NOMO-1 treated with DMSO at 0.1 percent for 48 hours (cell line): ENCODE measurements around the gene EXOC6.

Experiments
- DNase-seq: peaks from one replicate; lab custom pipeline; 2025; ENCODE audit not compliant: unreplicated experiment; lab: John Stamatoyannopoulos, UW

EXOC6 gene

GRCh38 chr10:92848441-92849233 is at the start of gene EXOC6:
EXOC6 (plus strand) TSS chr10:92848520; CDS start chr10:92848534, 14 bp downstream.
- DNase-seq: peak; percentile 54

DNA sequence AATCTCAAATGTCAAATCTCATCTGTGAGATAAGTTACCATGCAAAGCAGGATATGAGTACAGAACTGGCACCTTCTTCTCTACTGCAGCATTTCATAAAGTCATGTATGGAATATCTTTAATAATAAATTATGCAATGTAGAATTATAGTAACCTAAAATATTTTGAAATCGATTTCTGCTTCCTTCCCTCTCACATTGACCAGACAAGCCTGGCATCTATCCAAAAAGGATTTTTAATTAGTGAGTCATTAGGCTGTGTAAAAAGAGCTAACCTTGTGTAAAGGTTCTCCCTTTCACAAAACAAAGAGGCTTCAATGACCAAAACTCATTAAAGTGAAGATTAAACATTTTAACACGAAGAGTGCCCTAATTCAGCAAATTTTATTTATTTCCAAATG is 48.8 kb upstream of the EXOC6 start:
- DNase-seq: peak; percentile 26

- no peak for DNase-seq
These were observed 48.1 kb upstream of the EXOC6 start for GRCh38 chr10:92800134-92800733.

- DNase-seq: no peak
These were observed 46.1 kb upstream of the EXOC6 start for GRCh38 chr10:92801978-92802872.

DNA sequence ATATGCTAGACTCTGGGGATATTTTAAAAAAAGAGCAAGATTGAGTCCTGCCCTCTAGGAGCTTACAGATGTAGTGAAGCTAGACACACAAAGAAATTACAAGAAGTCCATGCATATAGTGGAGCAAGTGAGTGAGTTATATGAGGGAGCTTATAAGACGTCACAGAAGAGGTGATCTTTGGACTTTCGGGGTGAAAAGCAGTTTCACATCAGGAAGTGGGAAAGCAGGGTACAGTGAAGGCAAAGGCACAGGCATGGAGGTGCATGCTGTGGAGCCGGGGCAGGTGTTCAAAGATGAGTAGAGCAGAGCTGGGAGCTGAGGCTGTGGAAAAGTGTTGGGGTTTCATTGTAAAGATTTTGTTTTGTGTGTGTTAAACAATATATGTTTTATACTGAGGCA is 38.5 kb upstream of the EXOC6 start:
- DNase-seq: peak; percentile 28

DNA sequence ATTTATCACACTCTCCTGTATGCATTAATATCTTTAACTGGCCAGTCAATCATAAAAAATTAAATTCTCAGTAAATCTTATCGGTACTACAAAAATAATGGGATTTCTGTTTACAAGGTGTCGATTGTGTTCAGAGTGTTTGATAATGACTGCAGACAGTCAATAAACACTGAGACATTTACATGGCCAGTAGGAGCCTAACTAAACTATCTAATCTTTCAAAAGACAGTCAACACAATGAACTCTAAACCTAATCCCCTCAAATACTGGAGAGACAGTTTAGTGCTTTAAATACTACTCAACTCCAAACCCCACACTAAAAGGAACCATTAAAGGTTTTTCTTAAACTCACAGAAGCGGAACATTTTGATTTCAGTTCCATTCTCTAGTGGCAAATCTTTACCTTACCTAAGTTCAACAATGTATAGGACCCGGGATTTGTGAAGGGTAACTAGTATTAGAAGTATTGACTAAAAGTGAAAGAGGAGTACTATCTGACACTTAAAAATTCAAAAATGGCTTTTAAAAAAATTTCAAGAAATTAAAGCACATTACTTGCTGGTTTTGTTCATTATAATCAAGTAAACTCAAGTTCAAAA is 37.3 kb upstream of the EXOC6 start:
- no peak for DNase-seq

- no peak for DNase-seq
These were observed 36.3 kb upstream of the EXOC6 start for GRCh38 chr10:92811986-92812385.

- DNase-seq: no peak
These were observed 34.3 kb upstream of the EXOC6 start for GRCh38 chr10:92813979-92814378.

GRCh38 chr10:92814790-92815189 is 33.5 kb upstream of the EXOC6 start:
- DNase-seq: no peak

DNA sequence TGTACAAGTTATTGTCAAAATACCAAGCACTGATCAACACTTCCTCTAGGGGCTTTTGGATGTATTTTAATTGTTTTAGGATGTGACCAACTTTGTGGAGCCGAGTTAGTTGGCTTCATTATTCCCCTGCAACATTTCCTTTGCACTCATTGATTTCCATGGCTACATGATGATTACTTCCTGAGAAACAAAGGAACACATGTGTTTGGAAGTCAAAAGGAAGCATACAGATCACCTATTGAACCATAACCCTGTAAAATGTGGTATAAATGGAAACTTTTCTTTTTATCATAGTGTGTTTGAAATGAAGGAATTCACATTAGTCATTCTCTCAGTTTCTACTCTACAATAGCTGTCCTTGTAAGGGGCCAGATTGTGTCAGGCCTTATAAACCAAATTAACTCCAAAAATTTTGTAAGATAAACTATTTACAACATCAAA is 32.2 kb upstream of the EXOC6 start:
- no peak for DNase-seq

- DNase-seq: peak; percentile 71
These were observed 26.2 kb upstream of the EXOC6 start for GRCh38 chr10:92822060-92822634.

DNA sequence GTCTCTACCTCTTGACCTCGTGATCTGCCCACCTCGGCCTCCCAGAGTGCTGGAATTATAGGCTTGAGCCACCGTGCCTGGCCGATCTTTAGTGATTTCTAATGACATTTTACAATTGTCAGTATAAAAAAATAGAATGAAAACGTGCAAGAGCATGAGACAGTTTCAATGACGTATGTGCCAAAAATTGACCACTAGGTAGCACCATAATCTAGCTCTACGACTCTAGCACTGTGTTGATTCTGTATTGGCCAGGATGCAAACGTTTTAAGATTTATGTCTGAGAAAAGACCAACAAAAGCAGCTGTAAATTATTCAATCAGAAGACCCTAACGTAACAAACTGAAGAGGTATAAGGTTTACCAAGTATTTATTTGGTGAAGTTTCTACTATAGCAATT is 25.4 kb upstream of the EXOC6 start:
- DNase-seq: peak; percentile 12

DNA sequence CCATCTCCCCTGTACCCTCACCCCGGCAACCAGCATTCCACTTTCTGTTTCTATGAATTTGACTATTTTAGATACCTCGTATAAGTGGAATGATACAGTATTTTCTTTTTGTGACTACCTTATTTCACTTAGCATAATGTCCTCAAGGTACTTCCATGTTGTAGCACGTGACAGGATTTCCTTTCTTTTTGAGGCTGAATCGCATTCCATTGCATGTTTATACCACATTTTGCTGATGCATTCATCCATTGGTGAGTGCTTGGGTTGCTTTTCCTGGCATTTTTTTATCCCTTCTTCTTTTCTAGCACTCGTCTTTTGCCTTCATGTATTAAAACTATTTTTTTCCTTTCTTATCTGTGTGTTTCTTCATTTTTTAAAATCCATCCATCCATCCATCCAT is 22.3 kb upstream of the EXOC6 start:
- DNase-seq: no peak

- DNase-seq: no peak
These were observed 21.8 kb upstream of the EXOC6 start for GRCh38 chr10:92826504-92826903.

DNA sequence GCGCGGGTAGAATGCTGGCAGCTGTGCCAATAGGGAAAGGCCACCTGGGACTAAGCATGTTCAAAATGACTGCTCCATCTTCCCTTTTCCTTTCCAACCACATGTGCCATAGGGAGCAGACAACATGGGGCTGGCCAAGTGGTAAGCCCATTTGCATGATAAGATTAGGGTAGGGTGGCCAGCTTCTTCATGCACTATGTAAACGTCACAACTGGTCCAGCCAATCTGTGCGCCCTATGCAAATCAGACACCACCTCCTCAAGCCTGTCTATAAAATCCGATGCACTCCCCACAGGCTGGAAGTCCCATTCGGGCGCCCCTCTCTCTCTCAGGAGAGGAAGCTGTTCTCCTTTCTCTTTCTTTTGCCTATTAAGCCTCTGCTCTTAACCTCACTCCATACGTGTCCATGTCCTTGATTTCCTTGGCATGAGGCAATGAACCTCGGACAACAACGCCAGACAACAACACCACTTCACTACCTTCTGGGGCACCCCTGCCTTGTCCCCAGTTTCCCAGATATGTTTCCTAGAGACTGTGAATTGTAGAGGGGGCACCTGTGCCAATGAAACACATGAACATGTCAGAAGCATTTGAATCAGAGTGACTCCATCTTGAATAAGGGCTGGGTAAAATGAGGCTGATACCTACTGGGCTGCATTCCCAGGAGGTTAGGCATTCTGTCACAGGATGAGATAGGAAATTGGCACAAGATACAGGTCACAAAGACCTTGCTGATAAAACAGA is 19.1 kb upstream of the EXOC6 start:
- DNase-seq: no peak

- DNase-seq: no peak
These were observed 18.4 kb upstream of the EXOC6 start for GRCh38 chr10:92829786-92830377.

- peak; percentile 45 for DNase-seq
These were observed 17.6 kb upstream of the EXOC6 start for GRCh38 chr10:92830478-92831389.

DNA sequence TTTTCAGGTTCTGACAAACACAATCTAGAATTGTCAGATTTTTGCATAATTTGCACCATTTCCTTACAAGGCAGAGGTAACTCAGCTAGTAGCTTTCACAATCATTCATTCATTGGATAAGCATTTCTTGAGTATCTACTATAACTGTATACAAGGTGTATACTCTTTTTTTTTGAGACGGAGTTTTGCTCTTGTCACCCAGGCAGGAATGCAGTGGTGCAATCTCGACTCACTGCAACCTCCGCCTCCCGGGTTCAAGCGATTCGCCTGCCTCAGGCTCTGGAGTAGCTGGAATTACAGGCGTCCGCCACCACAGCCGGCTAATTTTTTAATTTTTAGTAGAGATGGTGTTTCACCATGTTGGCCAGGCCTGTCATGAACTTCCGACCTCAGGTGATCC is 16.2 kb upstream of the EXOC6 start:
- no peak for DNase-seq
